Stimulated activated CD8-positive, alpha-beta memory T cell treated with anti-CD3 and anti-CD28 coated beads, Interleukin-4, amount 100 ng/mL, for 48 hours (primary cell): Measurements from ENCODE around the gene AK5.
"Not testable (repeated sequence)": the region's sequence is repeated elsewhere in the genome, so short reads cannot be mapped to it uniquely, and the experiment has no call there.

Experiments
- DNase-seq: peaks from one replicate; pipeline ENCODE4 v3.0.0-alpha.2; 2020

Gene AK5

DNA sequence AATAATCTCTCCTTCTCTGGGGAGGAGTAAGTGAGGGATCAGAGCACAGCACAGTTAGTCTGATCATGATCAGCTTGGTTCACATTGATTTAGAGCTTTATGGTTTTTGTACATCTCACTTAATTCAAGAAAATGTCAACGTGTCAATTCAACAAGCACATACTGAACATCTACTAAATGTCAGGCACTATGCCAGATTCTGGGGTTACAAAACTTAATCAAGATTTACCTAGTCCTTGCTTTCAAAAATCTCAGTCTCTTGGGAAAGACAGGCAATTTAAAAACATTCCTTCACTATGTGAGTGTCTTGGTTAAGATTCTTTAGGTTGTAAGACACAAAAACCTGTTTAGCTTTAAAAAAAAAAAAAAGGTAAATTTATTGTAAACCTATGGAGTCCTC is 181.4 kb downstream of the AK5 start:
- DNase-seq: no peak

DNA sequence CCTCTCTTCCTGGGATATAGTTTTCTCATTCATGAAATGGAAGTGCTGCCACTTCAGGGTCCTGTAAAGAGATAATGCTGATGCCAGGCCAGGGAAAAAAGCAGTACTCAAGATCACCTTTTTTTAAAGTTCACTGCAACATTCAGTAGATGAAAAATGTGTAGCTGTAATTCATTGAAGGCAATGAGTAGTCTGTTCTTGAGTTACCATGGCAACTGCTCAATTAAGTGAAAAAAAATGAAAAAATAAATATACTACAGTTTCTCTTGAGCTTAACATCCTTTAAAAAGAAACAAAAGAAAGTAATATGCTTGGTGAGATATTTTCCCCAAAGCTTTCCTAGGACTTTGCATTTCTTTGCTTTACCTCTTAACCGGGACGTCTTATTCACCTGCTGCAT is 183.3 kb downstream of the AK5 start:
- DNase-seq: no peak

DNA sequence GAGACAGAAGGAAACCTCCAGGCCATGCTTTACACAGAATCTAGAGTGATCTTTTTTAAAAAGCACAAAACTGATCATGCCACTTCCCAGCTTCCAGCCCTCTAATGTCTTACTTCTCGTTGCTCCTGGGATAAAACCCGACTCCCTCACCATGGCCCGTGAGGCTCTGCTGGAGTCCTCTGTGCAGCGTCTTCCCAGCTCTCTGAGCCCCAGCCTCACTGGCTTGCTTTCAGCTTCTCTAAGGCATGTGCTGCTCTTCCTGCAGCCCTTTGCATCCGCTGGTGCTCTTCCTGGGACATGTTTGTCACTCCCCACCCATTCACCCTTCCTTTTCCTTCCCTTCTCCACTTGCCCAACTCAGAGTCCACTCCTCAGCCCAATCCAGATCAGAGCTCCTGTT is 184.1 kb downstream of the AK5 start:
- no peak for DNase-seq

DNA sequence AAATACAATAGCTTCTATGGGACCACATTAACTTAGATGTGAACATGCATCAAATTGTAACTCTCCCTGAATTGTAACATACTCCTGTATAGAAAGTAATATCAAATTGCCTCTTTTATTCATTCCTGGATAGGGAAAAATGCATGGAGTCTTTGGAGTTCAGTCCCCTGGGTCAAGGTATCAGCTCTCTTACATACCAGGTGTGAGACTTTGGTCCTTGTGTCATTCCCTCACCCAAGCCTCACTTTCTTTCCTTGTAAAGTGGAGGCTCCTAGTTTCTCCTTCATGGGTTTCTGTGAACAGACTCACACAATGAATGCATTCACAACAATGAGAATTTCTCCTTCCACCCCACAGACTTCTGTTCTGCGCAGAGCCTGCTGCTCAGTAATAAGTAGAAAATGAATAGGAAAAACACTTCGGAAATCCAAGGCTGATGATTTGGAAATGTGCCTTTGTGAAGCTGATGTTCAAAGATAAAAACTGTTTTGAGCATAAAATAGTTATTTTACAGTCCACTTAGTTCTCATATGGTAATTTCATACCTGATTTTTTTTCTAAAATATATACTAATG is 185.3 kb downstream of the AK5 start:
- no peak for DNase-seq

DNA sequence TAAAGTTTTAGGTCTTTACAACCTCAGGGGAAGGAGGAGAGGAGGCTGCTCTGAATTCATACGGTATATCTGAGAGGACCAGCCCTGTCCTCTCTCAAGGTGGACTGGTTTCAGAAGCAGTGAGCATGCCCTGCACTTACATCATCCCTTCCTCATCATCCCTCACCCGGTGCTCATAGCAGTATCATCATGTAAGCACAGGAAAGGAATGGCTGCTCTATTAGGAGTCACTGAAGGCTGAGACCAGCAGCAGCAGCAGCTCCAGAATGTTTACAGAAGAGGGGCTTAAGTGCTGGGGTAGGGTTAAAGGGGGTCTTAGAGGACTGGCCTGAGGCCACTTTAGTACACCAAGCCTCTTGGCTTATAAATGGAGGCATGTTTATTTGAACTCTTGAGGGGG is 185.9 kb downstream of the AK5 start:
- DNase-seq: no peak

DNA sequence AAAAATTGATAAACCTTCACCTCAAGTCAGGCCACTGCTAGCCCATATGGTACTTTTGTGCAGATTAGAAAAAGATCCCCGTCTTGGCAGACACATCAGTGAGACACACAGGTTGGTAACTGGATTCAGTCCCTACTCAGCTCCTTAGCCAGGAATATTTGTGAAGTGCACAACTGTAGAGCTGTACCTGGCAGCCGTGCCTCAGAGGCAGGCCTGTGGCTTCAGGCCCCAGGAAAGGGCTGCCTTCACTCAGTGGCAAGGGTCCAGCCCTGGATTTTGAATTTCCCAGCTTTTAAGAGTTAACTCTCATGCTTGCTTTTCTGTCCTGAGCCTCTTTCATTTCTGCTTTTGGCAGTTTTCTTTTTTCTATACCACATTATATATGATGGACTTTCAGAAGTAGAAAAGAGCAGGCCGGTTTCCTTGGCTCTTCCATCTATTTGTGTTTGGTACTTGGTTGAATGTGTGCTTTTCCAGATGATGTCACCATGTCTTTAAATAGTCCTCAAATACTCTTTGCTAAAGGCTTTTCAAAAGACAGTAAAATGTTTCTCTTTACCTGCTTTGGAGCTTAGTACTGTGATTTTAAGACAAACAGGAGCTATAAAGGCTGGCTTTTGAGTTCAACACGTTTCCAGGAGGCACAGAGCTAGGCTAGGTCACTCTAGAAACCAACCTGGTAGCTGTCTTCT is 186.6 kb downstream of the AK5 start:
- no peak for DNase-seq

DNA sequence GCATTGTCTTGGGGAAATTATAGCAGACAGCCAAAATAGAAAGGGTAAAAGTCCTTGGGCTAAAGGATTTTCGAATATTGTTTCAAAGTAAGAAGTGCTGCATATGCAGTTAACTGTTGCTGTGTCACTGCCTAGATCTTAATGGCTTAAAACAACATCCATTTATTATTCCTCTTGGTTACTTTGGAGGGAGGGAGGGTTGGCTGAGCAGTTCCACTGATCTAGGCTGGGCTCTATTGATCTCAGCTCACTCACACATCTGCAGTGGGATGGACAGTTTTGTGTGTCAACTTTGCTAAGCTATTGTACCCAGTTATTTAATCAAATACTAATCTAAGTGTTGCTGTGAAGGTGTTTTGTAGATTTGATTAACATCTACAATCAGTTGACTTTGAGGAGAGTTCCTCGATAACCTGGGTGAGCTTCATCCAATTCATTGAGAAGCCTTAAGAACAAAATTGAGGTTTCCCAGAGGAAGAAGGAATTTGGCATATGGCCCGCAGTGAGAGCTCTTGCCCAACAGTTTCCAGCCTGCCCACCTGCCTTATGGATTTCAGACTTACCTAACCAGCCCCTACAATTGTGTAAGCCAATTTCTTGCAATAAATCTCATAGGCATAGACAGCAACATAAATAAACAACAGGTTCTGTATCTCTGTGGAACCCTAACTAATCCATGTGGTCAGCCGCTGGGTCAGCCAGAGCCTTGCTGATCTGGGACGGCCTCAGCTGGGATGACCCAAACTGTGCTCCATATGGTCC is 187.3 kb downstream of the AK5 start:
- DNase-seq: no peak

DNA sequence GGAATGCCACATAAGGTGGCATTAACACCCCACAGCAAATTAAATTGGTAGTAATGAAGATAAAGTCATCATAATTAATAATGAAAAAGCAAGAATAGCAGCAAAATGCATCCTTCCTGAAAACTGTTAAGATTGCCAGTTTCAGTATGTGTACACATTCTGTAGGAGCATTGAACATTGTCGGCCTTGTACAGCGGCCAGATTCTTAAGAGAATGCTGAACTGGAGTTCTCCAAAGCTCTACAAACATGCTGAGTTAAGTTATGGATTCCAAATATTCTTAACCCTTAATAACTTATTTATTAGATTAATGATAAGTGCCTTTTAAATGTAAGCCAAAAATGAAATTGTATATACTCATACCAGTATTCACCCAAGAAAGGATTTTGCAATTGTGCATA is 189.9 kb downstream of the AK5 start:
- no peak for DNase-seq

DNA sequence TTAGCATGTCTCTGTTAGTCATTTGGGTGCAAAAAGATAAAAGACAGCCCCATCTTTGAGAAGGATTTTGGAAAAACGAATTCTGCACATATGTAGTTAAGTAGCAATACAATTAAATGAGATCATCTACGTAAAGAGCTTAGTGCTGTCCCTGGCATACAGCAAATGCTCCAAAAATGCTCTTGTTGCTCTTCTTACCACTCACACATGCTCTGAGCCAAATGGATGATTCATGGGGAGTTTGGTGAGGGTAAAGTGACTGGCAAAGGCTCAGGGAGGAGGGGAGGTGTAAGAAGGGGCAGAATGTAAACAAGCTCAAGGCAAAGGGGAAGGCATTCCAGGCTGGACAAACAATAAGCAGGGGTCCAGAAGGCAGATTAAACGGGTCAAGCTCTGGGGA is 191.9 kb downstream of the AK5 start:
- DNase-seq: no peak

DNA sequence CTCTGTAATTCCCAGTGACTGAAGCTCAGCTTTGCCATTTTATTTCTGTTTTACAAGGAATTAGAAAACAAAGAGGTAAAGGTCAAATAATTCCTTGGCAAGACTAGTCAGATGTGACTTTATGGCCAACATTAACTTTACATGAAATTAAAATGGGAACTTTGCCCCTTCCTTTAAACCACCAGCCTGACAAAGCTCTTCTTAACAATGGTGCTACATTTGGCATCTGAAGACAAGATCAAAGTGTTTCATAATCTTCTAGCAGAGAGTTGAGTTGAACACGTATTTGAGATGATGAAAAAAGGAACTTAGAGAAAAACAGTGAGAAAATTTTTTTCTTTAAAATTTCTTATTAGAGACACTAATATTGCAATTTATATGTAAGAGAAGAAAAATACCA is 193.8 kb downstream of the AK5 start:
- DNase-seq: no peak

DNA sequence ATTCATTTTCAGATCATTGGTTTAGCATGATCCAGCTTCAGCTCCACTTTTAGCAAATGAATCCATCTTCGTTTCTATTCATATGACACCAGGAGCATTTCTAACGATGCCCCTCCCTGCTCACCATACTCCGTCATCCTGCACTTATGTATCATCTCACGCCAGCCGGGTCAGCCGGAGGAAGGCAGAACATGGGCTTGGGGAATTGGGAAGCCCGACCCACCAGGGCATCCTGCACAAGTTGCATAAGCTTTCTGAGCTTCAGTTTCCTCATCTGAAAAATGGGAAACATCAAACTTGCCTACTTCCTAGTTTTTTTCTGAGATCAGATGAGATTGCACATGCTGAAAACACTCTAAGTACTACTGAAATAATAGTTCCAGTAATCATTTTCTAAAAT is 194.7 kb downstream of the AK5 start:
- no peak for DNase-seq

DNA sequence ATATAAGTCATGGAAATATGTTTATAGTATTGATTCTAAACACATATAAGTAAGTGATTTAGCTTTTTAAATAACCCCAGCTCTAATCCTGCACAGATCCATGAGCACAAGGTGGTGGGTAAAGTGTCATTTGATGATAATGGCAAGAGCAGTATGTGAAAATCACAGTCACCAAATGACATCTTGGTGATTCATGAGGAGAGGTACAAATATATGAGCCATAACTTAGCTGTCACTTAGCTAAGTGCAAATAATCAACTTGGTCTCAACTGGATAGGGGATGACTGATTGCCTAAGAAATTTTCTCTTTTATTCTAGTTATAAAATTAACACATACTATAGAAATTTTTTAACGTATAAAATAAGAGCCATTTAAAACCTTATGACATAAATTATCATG is 202.5 kb downstream of the AK5 start:
- DNase-seq: no peak

DNA sequence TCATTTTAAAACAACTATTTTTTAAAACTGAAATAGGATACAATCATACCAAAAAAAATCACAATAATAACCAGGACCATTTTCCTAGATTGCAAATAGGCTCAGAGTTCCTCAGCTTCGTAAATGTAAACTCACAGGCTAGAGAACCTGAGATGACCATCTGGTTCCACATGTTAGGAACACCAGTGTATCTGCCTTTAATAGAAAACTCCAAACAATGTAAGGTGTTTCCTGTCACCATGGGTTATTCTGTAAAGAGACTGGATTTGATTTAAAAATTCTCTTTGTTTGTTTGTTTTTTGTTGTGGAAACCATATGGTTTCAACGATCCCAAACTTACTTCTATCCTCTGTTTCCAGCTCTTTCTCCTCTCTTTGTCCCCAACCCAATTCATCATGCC is 203.1 kb downstream of the AK5 start:
- no peak for DNase-seq

DNA sequence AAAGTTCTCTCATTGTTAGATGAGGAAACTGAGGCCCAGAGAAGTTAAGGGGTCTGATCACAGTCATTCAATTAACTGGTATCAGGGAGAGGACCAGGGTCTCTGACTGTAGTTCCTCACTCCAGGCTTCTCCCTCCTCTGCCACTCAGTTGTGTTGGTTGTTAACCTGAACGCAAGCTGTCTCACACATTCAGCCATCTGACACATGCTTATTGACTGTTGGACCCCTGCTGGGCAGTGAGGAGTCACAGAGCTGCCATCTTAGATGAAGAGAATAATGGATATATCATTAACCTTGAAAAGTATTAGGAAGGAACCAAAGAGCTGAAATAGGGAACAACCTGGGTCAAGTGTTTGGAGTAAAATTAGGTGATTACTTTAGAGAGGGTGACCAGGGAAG is 205.8 kb downstream of the AK5 start:
- DNase-seq: no peak

DNA sequence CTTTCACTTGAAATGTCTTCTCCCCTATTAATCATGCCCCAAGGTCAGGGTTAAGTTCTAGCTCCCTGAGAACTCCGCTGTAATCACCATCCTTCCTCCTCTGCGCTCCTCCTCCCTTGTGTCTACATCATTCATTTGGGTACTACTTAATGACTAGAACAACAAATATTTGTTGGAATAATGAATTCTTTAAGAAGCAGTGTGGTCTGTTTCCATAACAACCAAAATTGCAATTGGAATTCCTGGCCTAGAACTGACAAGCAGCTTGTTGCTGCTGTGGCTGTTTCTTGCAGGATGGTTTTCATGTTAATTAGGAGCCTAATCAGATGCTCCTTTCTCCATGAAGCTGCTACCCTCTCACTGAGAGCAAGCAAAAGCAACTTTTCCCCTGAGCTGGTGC is 208.1 kb downstream of the AK5 start:
- DNase-seq: no peak

DNA sequence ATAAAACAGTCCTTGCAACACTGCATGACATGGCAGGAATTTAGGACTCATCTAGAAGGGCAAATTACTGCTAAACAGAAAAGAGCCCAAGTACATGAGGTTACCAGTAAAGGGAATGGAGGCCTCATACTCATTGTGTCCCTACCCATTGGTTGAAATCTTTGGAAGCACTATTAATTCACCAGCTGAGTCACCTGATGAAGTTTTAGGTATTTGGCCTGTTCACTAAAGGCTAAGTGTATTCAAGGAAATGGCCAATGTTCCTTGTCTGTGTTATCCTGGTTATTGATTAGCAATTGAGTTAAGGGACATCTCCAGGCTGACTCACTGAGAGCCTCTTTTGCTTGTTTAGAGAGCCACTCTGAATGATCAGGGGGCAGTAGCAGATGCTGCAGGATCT is 212.2 kb downstream of the AK5 start:
- no peak for DNase-seq

DNA sequence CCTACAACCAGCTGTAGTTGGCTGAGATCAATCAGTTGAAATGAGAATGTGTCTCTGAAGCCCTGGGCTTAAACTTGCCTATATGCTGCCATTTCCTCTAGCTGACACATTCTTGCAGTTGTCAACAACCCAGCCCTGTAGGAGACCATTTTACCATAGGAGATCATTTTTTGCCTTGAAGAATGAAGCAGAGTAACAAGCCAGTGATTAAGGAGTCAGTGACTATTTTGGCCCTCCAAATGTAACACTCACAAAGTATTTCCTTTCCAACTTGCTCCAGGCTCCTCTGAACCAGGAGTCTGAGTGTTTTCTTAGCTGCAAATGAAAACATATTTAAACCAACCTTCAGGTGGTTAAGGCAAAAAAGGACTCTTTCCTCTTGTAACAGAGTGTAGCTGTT is 217.1 kb downstream of the AK5 start:
- no peak for DNase-seq

DNA sequence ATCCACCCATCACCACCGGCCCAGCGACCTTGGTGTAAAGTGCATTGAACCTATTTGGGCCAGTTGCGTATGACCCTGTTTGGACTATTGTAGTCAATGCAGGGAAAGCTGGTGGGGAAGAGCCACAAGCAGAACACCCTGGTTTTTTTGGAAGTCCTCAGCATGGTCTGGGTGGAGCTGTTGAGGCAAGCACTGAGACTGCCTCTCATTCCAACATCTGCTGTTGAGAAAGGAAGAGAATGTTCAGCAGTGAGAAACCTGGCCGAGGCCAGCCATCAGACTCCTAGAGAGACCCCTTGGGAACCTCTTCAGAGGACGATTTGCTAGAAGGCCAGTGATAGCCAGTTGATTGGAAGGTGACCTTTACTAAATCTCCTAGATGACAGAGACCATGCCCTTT is 217.6 kb downstream of the AK5 start:
- DNase-seq: no peak

DNA sequence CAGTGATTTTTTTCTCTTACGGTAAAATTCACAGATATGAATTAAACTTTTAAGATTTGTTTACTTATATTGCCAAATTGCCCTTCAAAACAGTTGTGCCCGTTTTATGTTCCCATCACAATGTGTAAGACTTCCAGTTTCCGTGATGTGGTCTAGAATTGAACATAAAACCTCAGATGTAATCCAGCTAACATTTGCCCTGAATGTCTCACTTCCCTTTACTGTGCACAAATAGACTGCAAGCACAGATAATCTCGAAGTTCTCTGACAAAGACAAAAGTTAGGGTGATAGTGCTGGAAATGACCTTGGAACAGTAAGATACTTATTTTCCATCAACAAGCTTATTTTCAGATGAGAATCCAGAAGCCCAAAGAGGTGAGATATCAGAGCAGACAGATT is 223.2 kb downstream of the AK5 start:
- DNase-seq: no peak

DNA sequence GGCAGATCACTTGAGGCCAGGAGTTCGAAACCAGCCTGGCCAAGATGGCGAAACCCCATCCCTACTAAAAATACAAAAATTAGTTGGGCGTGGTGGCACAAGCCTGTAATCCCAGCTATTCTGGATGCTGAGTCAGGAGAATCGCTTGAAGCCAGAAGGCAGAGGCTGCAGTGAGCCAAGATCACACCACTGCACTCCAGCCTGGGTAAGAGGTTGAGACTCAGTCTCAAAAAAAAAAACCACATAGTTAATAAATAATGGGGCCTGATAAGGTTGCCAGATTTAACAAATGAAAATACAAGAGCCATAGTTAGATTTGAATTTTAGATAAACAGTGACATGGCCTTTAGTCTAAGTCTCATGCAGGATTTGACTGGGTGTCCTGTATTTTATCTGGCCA is 225.0 kb downstream of the AK5 start:
- DNase-seq: no peak

DNA sequence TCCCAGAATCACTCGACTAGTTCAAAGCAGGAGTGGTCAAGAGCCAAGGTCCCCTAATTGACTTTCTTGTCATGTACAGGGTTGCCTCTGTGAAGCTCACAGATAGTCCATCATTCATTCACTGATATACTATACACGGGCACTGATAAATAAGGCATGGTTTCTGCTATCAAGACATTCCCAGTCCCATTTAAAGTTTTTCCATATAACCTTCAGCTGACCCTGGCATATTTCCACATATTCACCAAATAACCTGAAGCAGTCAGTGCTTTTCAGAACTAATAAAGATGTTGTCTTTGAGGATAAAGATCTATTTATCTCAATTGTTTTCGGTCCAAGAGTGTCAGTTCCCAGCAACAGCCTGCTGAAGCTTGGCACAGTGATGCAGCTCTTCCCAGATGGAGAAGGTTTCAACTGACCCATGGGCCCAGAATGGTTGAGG is 227.3 kb downstream of the AK5 start:
- DNase-seq: no peak

DNA sequence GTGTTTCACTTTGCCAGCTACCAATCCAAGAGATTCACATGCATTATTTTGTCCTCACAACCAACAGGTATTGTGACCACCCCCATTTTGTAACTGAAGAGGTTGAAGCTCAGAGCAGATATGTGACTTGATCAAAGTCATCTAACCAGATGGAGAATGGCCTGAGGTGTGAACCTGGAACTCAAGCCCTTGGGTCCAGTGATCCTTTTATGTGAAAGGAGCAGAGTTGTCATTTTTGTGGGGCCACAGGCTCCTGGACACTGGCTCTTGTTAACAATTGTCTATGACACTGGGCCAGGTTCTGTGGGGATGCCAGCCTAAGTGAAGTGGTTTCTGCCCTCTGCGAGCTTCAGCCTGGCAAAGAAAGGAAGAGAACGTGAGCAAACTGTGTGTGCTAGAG is 228.1 kb downstream of the AK5 start:
- no peak for DNase-seq

DNA sequence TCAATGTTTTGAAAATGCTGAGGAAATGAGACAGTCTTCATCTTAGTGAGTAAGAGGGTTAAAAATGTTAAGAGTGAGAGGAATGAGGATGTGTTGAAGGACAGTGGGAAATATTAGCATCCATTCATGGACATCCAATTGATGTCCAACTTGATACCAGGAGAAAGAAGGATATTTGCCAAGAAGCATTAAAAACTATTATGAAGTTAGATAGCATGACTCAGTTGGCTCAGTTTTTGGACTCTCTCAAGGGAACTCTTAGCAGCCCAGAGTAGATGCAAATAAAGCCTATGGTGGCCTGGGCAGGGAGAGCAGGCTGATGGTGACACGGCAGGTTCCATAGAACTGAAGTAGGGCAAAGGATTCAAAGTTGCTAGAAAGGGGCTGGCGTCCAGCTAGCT is 229.6 kb downstream of the AK5 start:
- DNase-seq: no peak

DNA sequence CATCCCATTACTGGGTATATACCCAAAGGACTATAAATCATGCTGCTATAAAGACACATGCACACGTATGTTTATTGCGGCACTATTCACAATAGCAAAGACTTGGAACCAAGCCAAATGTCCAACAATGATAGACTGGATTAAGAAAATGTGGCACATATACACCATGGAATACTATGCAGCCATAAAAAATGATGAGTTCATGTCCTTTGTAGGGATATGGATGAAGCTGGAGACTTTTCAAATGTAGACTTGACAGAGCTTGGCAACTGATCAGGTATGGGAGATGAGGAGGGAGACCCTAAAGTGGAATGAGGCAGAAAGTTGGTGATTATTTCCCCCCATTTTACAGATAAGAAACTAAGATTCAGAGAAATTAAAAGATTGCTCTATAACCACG is 230.8 kb downstream of the AK5 start:
- DNase-seq: not testable (repeated sequence)
